Fibroblast of mammary gland (primary cell): ENCODE measurements around the gene REN.

Experiments
- DNase-seq: peaks from one replicate; pipeline ENCODE4 v3.0.0-alpha.2; 2010; ENCODE audit warnings: low read depth
- H3K4me3 ChIP-seq: 2 replicates; pipeline ENCODE4 v1.5.1; 2011; ENCODE audit warnings: low read depth, mild to moderate bottlenecking, low read length, moderate library complexity; ENCODE audit not compliant: control insufficient read depth
- TF ChIP-seq, protein P1 (sequence below): conservative IDR thresholded peaks from 2 replicates; pipeline ENCODE4 v1.5.1; 2011; ENCODE audit warnings: low read depth, low read length, inconsistent platforms; ENCODE audit not compliant: control insufficient read depth, insufficient read depth

The REN gene

DNA sequence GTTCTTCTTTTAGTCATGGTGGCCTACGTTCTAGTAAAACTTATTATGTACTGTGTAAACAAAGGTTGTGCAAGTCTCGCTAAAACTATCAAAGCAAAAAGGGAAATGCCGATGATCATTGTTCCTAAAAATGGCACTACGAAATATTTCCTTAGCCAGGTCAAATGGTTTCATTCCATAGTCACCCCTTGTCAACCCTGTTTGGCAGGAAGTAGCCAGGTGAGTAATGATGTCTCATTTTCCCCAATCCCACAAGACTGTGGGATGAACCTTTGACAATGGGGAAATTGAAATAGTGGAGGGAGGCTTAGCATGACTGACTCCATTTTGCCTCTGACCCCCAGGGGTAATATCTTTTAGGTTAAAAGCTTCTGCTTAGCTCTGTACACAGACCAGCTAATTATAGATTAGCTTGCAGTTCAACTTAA lies 5.6 kb upstream of the REN start:
- DNase-seq = peak; percentile 71
- TF ChIP-seq, protein P1, sequence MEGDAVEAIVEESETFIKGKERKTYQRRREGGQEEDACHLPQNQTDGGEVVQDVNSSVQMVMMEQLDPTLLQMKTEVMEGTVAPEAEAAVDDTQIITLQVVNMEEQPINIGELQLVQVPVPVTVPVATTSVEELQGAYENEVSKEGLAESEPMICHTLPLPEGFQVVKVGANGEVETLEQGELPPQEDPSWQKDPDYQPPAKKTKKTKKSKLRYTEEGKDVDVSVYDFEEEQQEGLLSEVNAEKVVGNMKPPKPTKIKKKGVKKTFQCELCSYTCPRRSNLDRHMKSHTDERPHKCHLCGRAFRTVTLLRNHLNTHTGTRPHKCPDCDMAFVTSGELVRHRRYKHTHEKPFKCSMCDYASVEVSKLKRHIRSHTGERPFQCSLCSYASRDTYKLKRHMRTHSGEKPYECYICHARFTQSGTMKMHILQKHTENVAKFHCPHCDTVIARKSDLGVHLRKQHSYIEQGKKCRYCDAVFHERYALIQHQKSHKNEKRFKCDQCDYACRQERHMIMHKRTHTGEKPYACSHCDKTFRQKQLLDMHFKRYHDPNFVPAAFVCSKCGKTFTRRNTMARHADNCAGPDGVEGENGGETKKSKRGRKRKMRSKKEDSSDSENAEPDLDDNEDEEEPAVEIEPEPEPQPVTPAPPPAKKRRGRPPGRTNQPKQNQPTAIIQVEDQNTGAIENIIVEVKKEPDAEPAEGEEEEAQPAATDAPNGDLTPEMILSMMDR = no peak
- no peak overlapping the region for H3K4me3 ChIP-seq

DNA sequence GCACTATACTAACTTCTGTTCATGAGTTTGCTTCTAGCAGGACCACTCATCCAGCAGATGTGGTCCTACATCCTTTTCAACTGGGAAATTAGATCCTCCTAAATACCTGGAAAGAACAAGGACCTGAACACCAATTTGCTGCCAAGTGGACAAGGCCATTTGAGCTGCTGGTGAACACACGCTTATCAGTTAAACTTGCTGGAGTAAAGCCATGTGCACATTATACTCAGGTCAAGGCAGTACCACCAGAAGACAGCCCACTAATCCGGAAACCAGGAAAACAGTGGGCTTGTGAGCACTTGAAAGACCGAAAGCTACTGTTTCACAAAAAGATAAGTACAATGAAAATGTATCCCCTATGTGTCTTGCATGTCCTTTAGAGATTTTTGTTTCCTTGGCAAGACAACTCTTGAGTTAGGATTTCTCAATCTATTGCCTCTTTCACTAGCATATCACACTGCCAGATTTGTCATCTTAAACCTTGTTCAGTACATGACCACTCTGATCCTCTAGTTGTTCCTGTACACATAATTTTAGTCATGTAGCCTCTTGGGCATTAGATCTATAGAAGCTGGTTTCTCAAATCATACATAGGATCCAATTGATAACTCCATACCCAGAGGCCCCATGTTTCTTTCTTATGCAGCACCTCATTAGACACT lies 4.5 kb upstream of the REN start:
- DNase-seq = peak; percentile 8
- TF ChIP-seq, protein P1 = no peak

DNA sequence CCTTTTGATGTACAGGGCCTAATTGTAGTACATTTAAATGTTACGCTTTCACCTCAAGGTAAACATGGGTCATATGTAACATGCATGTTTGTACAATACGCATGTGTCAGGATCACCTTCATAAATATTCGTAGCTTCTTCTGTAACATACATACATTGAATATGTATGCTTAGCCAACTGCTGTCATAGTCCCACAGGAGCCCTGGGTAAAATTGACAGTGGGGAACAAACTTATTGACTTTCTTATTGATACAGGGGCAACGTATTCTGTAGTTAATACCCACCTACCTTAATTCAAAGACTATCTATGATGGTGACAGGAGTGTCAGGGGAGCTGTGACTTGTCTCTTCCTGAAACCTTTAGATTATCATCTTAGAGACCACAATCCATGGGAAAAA lies 3.7 kb upstream of the REN start:
- TF ChIP-seq, protein P1 = no peak
- DNase-seq = no peak
- H3K4me3 ChIP-seq = no peak overlapping the region

More for the DNA sequence above, 4.5 kb upstream of the REN start:
- H3K4me3 ChIP-seq = no peak overlapping the region

DNA sequence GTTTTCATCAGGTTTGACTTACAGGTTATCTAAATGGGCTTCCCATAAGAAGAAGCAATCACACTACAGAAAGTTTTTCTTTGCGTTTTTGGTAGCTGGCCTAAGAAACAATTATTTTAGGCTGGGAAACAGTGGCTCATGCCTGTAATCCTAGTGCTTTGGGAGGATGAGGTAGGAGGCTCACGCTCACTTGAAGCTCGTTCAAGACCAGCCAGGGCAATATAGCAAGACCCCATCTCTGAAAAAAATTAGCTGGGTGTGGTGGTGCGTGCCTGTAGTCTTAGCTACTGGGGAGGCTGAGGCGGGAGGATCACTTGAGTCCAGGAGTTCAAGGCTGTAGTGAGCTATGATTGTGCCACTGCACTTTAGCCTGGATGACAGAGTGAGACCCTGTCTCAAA lies 1.6 kb upstream of the REN start:
- TF ChIP-seq, protein P1 = no peak
- no peak for DNase-seq
- no peak overlapping the region for H3K4me3 ChIP-seq

DNA sequence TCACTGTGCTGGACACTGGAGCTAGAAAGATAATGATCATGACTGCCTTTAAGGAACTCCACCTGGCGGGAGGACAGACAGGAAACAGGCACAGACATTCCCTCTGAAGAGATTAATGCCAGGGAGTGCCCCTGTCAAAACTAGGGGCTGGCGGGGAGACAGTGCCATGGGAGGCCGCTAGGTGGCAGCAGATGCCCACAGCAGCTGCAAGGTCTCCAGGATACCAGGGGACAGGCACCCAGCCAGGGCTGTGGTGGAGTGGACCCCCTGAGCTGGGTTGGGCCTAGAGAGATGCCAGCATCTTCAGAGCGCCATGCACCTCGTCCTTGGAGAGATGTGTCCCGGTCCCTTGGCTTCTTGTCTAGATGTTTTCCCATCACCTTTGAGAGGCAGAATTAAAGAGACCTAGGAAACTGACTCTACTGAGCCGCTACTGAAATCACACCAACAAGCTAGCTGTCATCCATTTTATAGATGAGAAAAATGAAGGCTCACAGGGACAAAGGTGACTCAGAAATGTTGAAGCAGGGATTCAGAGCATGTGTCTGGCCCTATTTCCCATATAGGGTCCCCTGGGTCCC lies 3.6 kb downstream of the REN start:
- H3K4me3 ChIP-seq = no peak overlapping the region
- peak; percentile 54 for DNase-seq
- TF ChIP-seq, protein P1 = peak; percentile 94

DNA sequence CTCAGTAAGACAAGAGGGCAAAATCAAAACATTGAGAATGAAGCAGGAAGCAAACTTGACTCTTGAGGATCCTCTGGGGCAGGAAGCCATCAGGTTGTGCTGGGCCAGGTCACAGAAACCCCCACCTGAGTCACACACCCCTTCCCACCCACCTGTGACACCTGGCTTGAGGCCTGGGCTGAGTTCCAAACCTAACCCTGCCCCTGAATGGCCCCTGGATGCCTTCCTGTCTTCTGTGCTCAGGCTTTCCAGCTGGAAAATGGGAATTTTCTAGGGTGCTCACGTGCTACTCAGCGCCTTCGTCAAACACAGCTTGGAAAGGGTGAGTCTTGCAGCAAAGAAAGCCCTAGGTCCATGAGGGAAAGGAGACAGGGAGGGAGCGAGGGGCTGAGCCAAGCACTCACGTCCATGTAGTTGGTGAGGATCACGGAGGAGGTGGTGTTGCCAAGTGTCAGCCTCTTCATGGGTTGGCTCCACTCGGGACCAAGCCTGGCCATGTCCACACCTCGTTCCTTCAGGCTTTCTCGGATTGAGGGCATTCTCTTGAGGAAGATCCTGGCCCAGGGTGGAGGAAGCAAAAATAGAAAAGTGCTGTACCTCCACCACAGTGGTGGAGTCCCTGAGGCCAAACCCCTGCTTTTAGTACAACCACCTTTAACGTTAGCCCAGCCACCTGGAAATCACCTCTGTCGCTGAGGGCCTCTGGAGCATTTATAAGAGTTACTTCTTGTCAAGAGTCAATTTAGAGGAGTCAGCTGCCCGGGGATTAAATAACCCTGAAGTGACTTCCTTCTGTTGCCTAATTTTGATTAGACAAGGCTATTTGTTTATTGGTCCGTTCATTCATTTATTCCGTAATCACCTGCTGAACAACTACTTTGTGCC lies 4.3 kb downstream of the REN start:
- no peak for DNase-seq
- no peak overlapping the region for H3K4me3 ChIP-seq
- TF ChIP-seq, protein P1 = no peak
